ENCODE results near the gene TNFRSF1A. TPM values are rescaled to one million over a fixed set of nuclear protein-coding genes. Genes with fewer than 3 reads are reported as not detected.
A peak's percentile ranks its signal among the peaks of the same experiment; 100 is the strongest.

The TNFRSF1A gene
- polyA plus RNA-seq, 1 donor (not counting 4 experiments of a cell fraction or from before 2014, with no cell fraction given): 101 TPM

- Histone ChIP-seq H3K4me2 (ENCODE audit: control insufficient read depth, extremely low read depth, insufficient read depth, low read depth, low read length) (peak overlapping the region; percentile 86), H3K4me1 (ENCODE audit: control insufficient read depth, extremely low read depth, insufficient read depth, low read length) (peaks cover 89% of the 10 kb centered on the region), H2AFZ (ENCODE audit: control insufficient read depth, low read length) (peak overlapping the region; percentile 55), H3K9ac (ENCODE audit: control insufficient read depth, extremely low read depth, insufficient read depth, low read length) (peak overlapping the region; percentile 83), H3K36me3 (ENCODE audit: control insufficient read depth in 2 of 2, extremely low read depth in 1 of 2, insufficient read depth in 2 of 2, low read length in 2 of 2) (no peaks in the 10 kb centered on the region), H3K9me3 (ENCODE audit: control insufficient read depth, low read depth, low read length) (no peaks in the 10 kb centered on the region), H3K27ac (ENCODE audit: control insufficient read depth, insufficient read depth, low read length) (peak overlapping the region; percentile 95), H3K79me2 (ENCODE audit: control insufficient read depth, insufficient read depth, low read length) (peaks cover 20% of the 10 kb centered on the region), H4K20me1 (ENCODE audit: control insufficient read depth, extremely low read depth, insufficient read depth, low read length) (no peaks in the 10 kb centered on the region), H3K9me1 (ENCODE audit: control insufficient read depth, extremely low read depth, insufficient read depth, low read length) (no peaks in the 10 kb centered on the region), H3K27me3 (ENCODE audit: control insufficient read depth, extremely low read depth, insufficient read depth, low read length) (no peaks in the 10 kb centered on the region), H3K4me3 (ENCODE audit: control insufficient read depth in 2 of 3, extremely low read depth in 1 of 3, insufficient read depth in 2 of 3, low read depth in 1 of 3, low read length in 3 of 3) (peak overlapping the region; percentile 14 to 58 (median 20))
- DNase-seq (ENCODE audit: low read depth, low spot score) (no peak), FAIRE-seq (peak; percentile 70)
- no peak for TF ChIP-seq CTCF (optimal IDR thresholded peaks at IDR 0.05 in 1 of 3, IDR thresholded peaks at IDR 0.05 in 1 of 3, conservative IDR thresholded peaks at IDR 0.05 in 1 of 3; ENCODE audit: extremely low read depth in 1 of 3, insufficient read depth in 2 of 3, low read length in 3 of 3)
- dilution Hi-C loops (cut with MboI; ENCODE audit: extremely low pct_ligation_motif_present, low sequenced_read_pairs): no loop called here
Measured at GRCh38 chr12:6373022-6373787, 31.3 kb upstream of the TNFRSF1A start.

GRCh38 chr12:6372403-6373003 is 30.6 kb upstream of the TNFRSF1A start:
- peak overlapping the region; percentile 55 for H2AFZ ChIP-seq (ENCODE audit: control insufficient read depth, low read length)
- H3K4me3 ChIP-seq (ENCODE audit: control insufficient read depth in 2 of 3, extremely low read depth in 1 of 3, insufficient read depth in 2 of 3, low read depth in 1 of 3, low read length in 3 of 3): peak overlapping the region; percentile 14 to 58 (median 20)
- peak overlapping the region; percentile 83 for H3K9ac ChIP-seq (ENCODE audit: control insufficient read depth, extremely low read depth, insufficient read depth, low read length)
- H3K4me2 ChIP-seq (ENCODE audit: control insufficient read depth, extremely low read depth, insufficient read depth, low read depth, low read length): peak overlapping the region; percentile 86
- FAIRE-seq (peak; percentile 99), DNase-seq (ENCODE audit: low read depth, low spot score) (peak; percentile 66)
- H3K4me1 ChIP-seq (ENCODE audit: control insufficient read depth, extremely low read depth, insufficient read depth, low read length): peaks cover 85% of the 10 kb centered on the region
- peaks cover 20% of the 10 kb centered on the region for H3K79me2 ChIP-seq (ENCODE audit: control insufficient read depth, insufficient read depth, low read length)
- no peaks in the 10 kb centered on the region for H3K36me3 ChIP-seq (ENCODE audit: control insufficient read depth in 2 of 2, extremely low read depth in 1 of 2, insufficient read depth in 2 of 2, low read length in 2 of 2)
- no peaks in the 10 kb centered on the region for H3K9me3 ChIP-seq (ENCODE audit: control insufficient read depth, low read depth, low read length)
- dilution Hi-C loops (cut with MboI; ENCODE audit: extremely low pct_ligation_motif_present, low sequenced_read_pairs): no loop called here
- no peaks in the 10 kb centered on the region for H3K9me1 ChIP-seq (ENCODE audit: control insufficient read depth, extremely low read depth, insufficient read depth, low read length)
- no peaks in the 10 kb centered on the region for H4K20me1 ChIP-seq (ENCODE audit: control insufficient read depth, extremely low read depth, insufficient read depth, low read length)
- TF ChIP-seq CTCF (optimal IDR thresholded peaks at IDR 0.05 in 1 of 3, IDR thresholded peaks at IDR 0.05 in 1 of 3, conservative IDR thresholded peaks at IDR 0.05 in 1 of 3; ENCODE audit: extremely low read depth in 1 of 3, insufficient read depth in 2 of 3, low read length in 3 of 3) (no peak), EZH2 (IDR thresholded peaks at IDR 0.05; ENCODE audit: low read length) (no peak)
- H3K27ac ChIP-seq (ENCODE audit: control insufficient read depth, insufficient read depth, low read length): peak overlapping the region; percentile 95
- H3K27me3 ChIP-seq (ENCODE audit: control insufficient read depth, extremely low read depth, insufficient read depth, low read length): no peaks in the 10 kb centered on the region

Measured in keratinocyte (primary cell).